ENCODE measurements around the gene ATP8A2. TPM values are rescaled to one million over a fixed set of nuclear protein-coding genes. Genes with fewer than 3 reads are reported as not detected.

The ATP8A2 gene
- total RNA-seq, 2 experiments from 2014 or later, result 1.1 to 1.2 TPM

DNA sequence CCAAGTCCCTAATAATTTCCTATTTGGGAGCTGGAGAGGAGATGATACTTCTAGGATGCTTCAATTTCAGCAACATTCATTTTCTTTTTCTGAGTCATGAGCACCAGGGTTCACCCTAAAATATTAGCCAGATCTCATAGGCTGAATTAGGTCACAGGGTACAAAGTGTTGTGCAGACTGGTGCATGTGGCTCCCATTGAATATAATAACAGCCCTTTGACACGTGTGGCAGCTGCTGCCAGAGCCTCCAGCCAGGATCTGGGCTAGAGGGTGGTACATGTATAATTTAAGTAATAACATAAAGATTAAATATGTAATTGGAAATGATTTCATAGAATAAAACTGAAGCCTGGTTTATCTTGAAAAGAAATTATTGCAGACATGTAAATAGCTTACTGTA lies 244.9 kb downstream of the ATP8A2 start:
- peaks cover 3% of the 10 kb centered on the region for H3K27me3 Mint-ChIP-seq (ENCODE audit: low read depth)
- no peak overlapping the region for H3K27ac Mint-ChIP-seq
- ChIA-PET POLR2A (no interaction called here), CTCF (no interaction called here)
- DNase-seq (no peak), ATAC-seq (no peak)
- H3K9me3 Mint-ChIP-seq (ENCODE audit: insufficient read depth), result no peaks in the 10 kb centered on the region
- H3K4me1 Mint-ChIP-seq (ENCODE audit: low read depth), result no peaks in the 10 kb centered on the region
- H3K36me3 Mint-ChIP-seq (ENCODE audit: low read depth), result no peaks in the 10 kb centered on the region
- H3K4me3 Mint-ChIP-seq, result no peak overlapping the region

DNA sequence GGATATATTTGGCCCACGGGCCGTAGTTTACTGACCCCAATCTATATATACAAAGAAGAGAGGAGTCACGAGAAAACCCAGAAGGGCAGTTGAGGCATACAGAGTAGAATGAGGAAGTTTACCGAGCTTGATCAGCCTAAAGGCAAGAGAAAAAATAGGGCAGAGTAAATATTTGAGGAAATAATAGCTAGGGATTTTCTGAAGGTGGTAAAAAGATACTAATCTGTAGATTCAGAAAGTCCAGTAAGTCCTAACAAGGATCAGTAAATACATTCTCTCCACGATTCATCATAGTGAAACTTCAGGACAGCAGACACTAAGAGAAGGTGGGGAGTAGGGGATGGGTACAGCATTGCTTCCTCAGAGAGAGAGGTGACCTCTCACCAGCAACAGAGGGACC lies 248.1 kb downstream of the ATP8A2 start:
- ChIA-PET CTCF (no interaction called here), POLR2A (no interaction called here)
- ATAC-seq, result no peak
- Mint-ChIP-seq H3K4me1 (ENCODE audit: low read depth) (no peaks in the 10 kb centered on the region), H3K27me3 (ENCODE audit: low read depth) (peaks cover 6% of the 10 kb centered on the region), H3K27ac (no peak overlapping the region), H3K9me3 (ENCODE audit: insufficient read depth) (no peaks in the 10 kb centered on the region), H3K36me3 (ENCODE audit: low read depth) (no peaks in the 10 kb centered on the region), H3K4me3 (no peak overlapping the region)
- DNase-seq, result no peak

- Mint-ChIP-seq H3K4me1 (ENCODE audit: low read depth) (no peaks in the 10 kb centered on the region), H3K9me3 (ENCODE audit: insufficient read depth) (no peaks in the 10 kb centered on the region), H3K27me3 (ENCODE audit: low read depth) (peaks cover 2% of the 10 kb centered on the region), H3K36me3 (ENCODE audit: low read depth) (no peaks in the 10 kb centered on the region), H3K4me3 (no peak overlapping the region), H3K27ac (no peak overlapping the region)
- DNase-seq (no peak), ATAC-seq (no peak)
- ChIA-PET CTCF (no interaction called here), POLR2A (no interaction called here)
These were observed 253.6 kb downstream of the ATP8A2 start for GRCh38 chr13:25625414-25625813.

DNA sequence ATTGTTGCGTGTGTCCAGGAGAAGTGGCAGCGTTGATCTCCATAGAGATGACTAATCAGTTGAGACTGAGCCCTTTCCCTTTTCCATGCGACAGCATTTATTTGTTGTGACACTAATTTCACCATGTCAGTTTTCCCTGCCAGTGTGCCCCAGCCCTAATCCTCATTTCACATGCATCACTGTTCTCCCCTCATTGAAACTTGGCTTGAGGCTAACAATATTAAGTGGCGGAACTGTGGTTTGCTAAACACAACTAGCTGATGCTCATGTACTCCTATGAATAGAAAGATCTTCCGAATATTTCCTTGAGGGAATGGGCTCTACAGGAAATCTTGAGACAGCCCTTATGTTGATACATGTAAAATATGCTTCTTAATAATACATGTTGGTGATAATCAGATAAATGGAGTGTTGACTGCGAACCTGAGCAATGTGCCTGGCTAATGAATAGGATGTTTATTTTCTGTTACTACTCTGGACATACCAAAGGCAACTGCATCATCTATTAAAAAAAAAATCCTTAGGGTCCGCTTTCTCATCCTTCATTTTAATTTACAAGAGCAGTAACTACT lies 258.6 kb downstream of the ATP8A2 start:
- DNase-seq (no peak), ATAC-seq (no peak)
- Mint-ChIP-seq H3K4me1 (ENCODE audit: low read depth) (no peaks in the 10 kb centered on the region), H3K9me3 (ENCODE audit: insufficient read depth) (no peaks in the 10 kb centered on the region), H3K4me3 (no peak overlapping the region), H3K27ac (no peak overlapping the region), H3K36me3 (ENCODE audit: low read depth) (no peaks in the 10 kb centered on the region), H3K27me3 (ENCODE audit: low read depth) (no peaks in the 10 kb centered on the region)
- ChIA-PET POLR2A (interaction anchor here (1.0 kb wide), 1 partner anchor 22 kb away, joined by 3 read pairs; no protein-coding TSS in a partner anchor), CTCF (no interaction called here)

GRCh38 chr13:25632166-25632888 lies 260.6 kb downstream of the ATP8A2 start:
- no peaks in the 10 kb centered on the region for H3K27me3 Mint-ChIP-seq (ENCODE audit: low read depth)

GRCh38 chr13:25633093-25633492 lies 261.3 kb downstream of the ATP8A2 start:
- no peak overlapping the region for H3K27ac Mint-ChIP-seq
- H3K9me3 Mint-ChIP-seq (ENCODE audit: insufficient read depth), result no peaks in the 10 kb centered on the region
- ChIA-PET CTCF (no interaction called here), POLR2A (no interaction called here)
- H3K4me1 Mint-ChIP-seq (ENCODE audit: low read depth), result no peaks in the 10 kb centered on the region
- DNase-seq, result no peak
- no peak for ATAC-seq
- no peaks in the 10 kb centered on the region for H3K36me3 Mint-ChIP-seq (ENCODE audit: low read depth)
- no peaks in the 10 kb centered on the region for H3K27me3 Mint-ChIP-seq (ENCODE audit: low read depth)
- no peak overlapping the region for H3K4me3 Mint-ChIP-seq

More at GRCh38 chr13:25632166-25632888, 260.6 kb downstream of the ATP8A2 start:
- ChIA-PET POLR2A (no interaction called here), CTCF (no interaction called here)
- H3K4me1 Mint-ChIP-seq (ENCODE audit: low read depth), result no peaks in the 10 kb centered on the region
- H3K4me3 Mint-ChIP-seq, result no peak overlapping the region
- DNase-seq (no peak), ATAC-seq (no peak)
- no peaks in the 10 kb centered on the region for H3K36me3 Mint-ChIP-seq (ENCODE audit: low read depth)
- H3K27ac Mint-ChIP-seq, result no peak overlapping the region
- no peaks in the 10 kb centered on the region for H3K9me3 Mint-ChIP-seq (ENCODE audit: insufficient read depth)

DNA sequence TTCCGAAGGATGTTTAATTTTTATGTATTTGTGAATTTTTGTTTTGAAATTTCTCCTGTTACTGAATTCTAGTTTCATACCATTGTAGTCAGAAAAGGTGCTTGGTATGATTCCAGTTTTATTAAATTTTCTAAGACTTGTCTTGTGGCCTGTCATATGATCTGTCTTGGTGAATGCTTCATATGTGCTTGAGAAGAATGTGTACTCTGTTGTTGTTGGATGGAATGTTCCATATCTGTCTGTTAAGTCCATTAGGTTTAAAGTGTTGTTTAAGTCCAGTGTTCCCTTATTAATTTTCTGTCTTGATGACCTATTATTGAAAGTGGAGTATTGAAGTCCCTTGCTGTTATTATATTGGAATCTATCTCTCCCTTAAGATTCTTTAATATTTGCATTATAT lies 273.9 kb downstream of the ATP8A2 start:
- peaks cover 3% of the 10 kb centered on the region for H3K9me3 Mint-ChIP-seq (ENCODE audit: insufficient read depth)
- H3K27ac Mint-ChIP-seq, result no peak overlapping the region
- DNase-seq (no peak), ATAC-seq (no peak)
- ChIA-PET CTCF (no interaction called here), POLR2A (no interaction called here)
- H3K36me3 Mint-ChIP-seq (ENCODE audit: low read depth), result no peaks in the 10 kb centered on the region
- H3K4me3 Mint-ChIP-seq, result no peak overlapping the region
- no peaks in the 10 kb centered on the region for H3K4me1 Mint-ChIP-seq (ENCODE audit: low read depth)
- no peaks in the 10 kb centered on the region for H3K27me3 Mint-ChIP-seq (ENCODE audit: low read depth)

- ATAC-seq (no peak), DNase-seq (no peak)
- Mint-ChIP-seq H3K4me1 (ENCODE audit: low read depth) (no peaks in the 10 kb centered on the region), H3K4me3 (no peak overlapping the region), H3K9me3 (ENCODE audit: insufficient read depth) (no peaks in the 10 kb centered on the region), H3K27ac (no peak overlapping the region), H3K36me3 (ENCODE audit: low read depth) (no peaks in the 10 kb centered on the region), H3K27me3 (ENCODE audit: low read depth) (no peaks in the 10 kb centered on the region)
- ChIA-PET POLR2A (no interaction called here), CTCF (interaction anchor here (0.6 kb wide), 1 partner anchor 60 kb away, joined by 3 read pairs; no protein-coding TSS in a partner anchor)
These were observed 277.3 kb downstream of the ATP8A2 start for GRCh38 chr13:25649001-25649633.

- CTCF ChIA-PET, result no interaction called here
- Mint-ChIP-seq H3K4me1 (ENCODE audit: low read depth) (no peaks in the 10 kb centered on the region), H3K27ac (no peak overlapping the region), H3K9me3 (ENCODE audit: insufficient read depth) (no peaks in the 10 kb centered on the region), H3K4me3 (no peak overlapping the region), H3K36me3 (ENCODE audit: low read depth) (no peaks in the 10 kb centered on the region), H3K27me3 (ENCODE audit: low read depth) (no peaks in the 10 kb centered on the region)
- DNase-seq, result no peak
- POLR2A ChIA-PET, result no interaction called here
- ATAC-seq, result no peak
These were observed 281.0 kb downstream of the ATP8A2 start for GRCh38 chr13:25652764-25653163.

- Mint-ChIP-seq H3K27me3 (ENCODE audit: low read depth) (no peaks in the 10 kb centered on the region), H3K27ac (no peak overlapping the region), H3K9me3 (ENCODE audit: insufficient read depth) (no peaks in the 10 kb centered on the region), H3K4me1 (ENCODE audit: low read depth) (no peaks in the 10 kb centered on the region), H3K4me3 (no peak overlapping the region), H3K36me3 (ENCODE audit: low read depth) (no peaks in the 10 kb centered on the region)
- DNase-seq (no peak), ATAC-seq (no peak)
- CTCF ChIA-PET, result no interaction called here
- POLR2A ChIA-PET, result no interaction called here
These were observed 282.5 kb downstream of the ATP8A2 start for GRCh38 chr13:25654322-25654721.

DNA sequence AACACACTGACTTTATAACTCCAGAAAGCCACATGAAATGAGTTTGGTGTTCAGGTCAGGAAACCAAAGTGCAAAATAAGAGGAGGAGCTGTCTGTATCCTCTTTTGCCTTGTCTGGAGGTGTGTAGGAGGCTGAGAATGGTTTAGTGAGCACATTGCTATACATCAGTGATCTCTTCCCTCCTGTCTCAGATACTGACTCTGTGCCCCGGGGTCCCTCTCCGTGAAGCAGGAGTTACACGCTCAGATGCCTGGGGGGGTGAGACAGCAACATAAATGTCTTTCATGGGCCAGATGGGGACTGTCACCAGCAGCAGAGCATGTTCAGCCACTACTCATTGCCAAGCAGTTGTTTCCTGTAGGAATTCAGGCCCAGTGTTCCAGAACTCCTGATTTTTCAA lies 285.4 kb downstream of the ATP8A2 start:
- Mint-ChIP-seq H3K27ac (no peak overlapping the region), H3K36me3 (ENCODE audit: low read depth) (no peaks in the 10 kb centered on the region), H3K4me3 (no peak overlapping the region), H3K4me1 (ENCODE audit: low read depth) (no peaks in the 10 kb centered on the region), H3K9me3 (ENCODE audit: insufficient read depth) (no peaks in the 10 kb centered on the region), H3K27me3 (ENCODE audit: low read depth) (no peaks in the 10 kb centered on the region)
- ChIA-PET POLR2A (no interaction called here), CTCF (no interaction called here)
- no peak for DNase-seq
- ATAC-seq, result no peak

DNA sequence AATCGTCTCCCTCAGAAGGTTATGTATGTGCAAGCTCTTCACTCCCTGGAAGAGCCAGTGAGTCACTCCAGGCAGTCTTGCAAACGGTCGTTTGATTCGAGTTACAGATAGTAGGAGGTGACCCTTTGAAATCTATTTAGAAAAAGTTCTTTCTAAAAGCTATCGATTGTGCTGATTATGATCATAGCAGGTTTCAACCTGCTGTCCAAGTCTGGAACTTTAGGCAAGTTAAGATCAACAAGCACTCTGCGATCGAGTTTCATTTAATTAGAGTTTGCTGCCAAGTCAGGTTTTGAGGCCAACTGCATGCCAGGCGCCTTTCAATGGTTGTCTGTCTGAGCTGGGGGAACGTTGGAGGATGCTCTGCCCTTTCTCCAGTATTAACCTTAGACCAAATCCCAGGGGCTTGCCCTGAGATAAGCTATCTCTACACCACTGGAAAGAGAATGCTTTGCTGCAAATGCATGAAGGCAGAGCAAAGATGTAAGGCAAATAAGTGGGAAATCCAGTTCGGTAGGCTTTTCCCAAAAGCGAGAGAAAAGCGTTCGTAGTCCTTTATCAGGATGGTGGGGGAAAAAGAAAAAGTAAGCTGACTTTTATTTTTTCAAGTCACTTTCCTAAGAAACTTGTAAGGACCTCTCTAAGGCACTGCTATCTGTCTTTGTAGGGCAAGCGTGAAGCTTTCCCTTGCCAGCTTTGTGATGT lies 287.5 kb downstream of the ATP8A2 start:
- peaks cover 4% of the 10 kb centered on the region for H3K27me3 Mint-ChIP-seq (ENCODE audit: low read depth)
- ChIA-PET CTCF (no interaction called here), POLR2A (no interaction called here)
- ATAC-seq (no peak), DNase-seq (no peak)
- H3K27ac Mint-ChIP-seq, result no peak overlapping the region
- H3K4me3 Mint-ChIP-seq, result no peak overlapping the region
- no peaks in the 10 kb centered on the region for H3K4me1 Mint-ChIP-seq (ENCODE audit: low read depth)
- H3K9me3 Mint-ChIP-seq (ENCODE audit: insufficient read depth), result no peaks in the 10 kb centered on the region
- no peaks in the 10 kb centered on the region for H3K36me3 Mint-ChIP-seq (ENCODE audit: low read depth)

Measured in activated CD8-positive, alpha-beta T cell treated with anti-CD3 and anti-CD28 coated beads, Interleukin-2, amount 10 ng/mL, durations not matched to agents 7 days and 5 days (primary cell).